ENCODE measurements around the gene DYTN. TPM values are rescaled to one million over a fixed set of nuclear protein-coding genes. Genes with fewer than 3 reads are reported as not detected.

DYTN gene
- total and polyA plus RNA-seq, 2 donors from 2014 or later = not detected

Other genes starting within 250 kb of the DYTN start
- gene FAM237A, start 75.9 kb downstream of the DYTN start, total RNA-seq = not detected
- gene FAM237A, start 75.9 kb downstream of the DYTN start, polyA plus RNA-seq (ENCODE audit: insufficient read depth, low read depth, low replicate concordance) = not detected
- gene MDH1B, start 46.9 kb upstream of the DYTN start, total RNA-seq = 8.1 TPM
- 7.1 TPM for gene MDH1B, start 46.9 kb upstream of the DYTN start, polyA plus RNA-seq (ENCODE audit: insufficient read depth, low read depth, low replicate concordance)
- 27.0 TPM for gene FASTKD2, start 47.2 kb upstream of the DYTN start, total RNA-seq
- 13.9 TPM for gene FASTKD2, start 47.2 kb upstream of the DYTN start, polyA plus RNA-seq (ENCODE audit: insufficient read depth, low read depth, low replicate concordance)
- gene CPO, start 221.1 kb upstream of the DYTN start, total RNA-seq = 0.41 TPM
- 0.90 TPM for gene CPO, start 221.1 kb upstream of the DYTN start, polyA plus RNA-seq (ENCODE audit: insufficient read depth, low read depth, low replicate concordance)

All from kidney (tissue), 2 donors.